Heart right ventricle (tissue), 16 donors: ENCODE results near the gene FBXL2. TPM values are rescaled to one million over a fixed set of nuclear protein-coding genes. Genes with fewer than 3 reads are reported as not detected.

Source experiments
- ATAC-seq, 8 donors: fragments of 200-7000 bp; cut with Tn5 transposase; one replicate each; pipeline ENCODE4 v1.9.1; 2020; ENCODE audit warnings: mild to moderate bottlenecking in 8 of 8, moderate library complexity in 8 of 8, moderate number of reproducible peaks in 1 of 8
- DNase-seq, 2 donors: peaks; one replicate each; pipeline ENCODE4 v3.0.0-alpha.2; 2020
- H3K27ac ChIP-seq, 10 donors: fragments of 200-600 bp; sonication (generic) in 2 of 10; one replicate each; pipeline versions ENCODE4 v1.5.0 to v1.8.0; 2020 to 2022; ENCODE audit warnings: mild to moderate bottlenecking in 3 of 10
- H3K27me3 ChIP-seq, 7 donors: fragments of 200-600 bp; one replicate each; pipeline ENCODE4 v1.8.0; 2021 to 2022; ENCODE audit warnings: mild to moderate bottlenecking in 2 of 7
- H3K36me3 ChIP-seq, 9 donors: fragments of 200-600 bp; sonication (generic) in 1 of 9; one replicate each; pipeline versions ENCODE4 v1.5.0 to v1.8.0; 2020 to 2022; ENCODE audit warnings: mild to moderate bottlenecking in 2 of 9
- H3K4me1 ChIP-seq, 9 donors: fragments of 200-600 bp; sonication (generic) in 1 of 9; one replicate each; pipeline versions ENCODE4 v1.5.0 to v1.8.0; 2020 to 2022; ENCODE audit warnings: mild to moderate bottlenecking in 4 of 9
- H3K4me3 ChIP-seq, 10 donors: fragments of 200-600 bp; sonication (generic) in 2 of 10; one replicate each; pipeline versions ENCODE4 v1.5.0 to v1.8.0; 2020 to 2022; ENCODE audit warnings: mild to moderate bottlenecking in 7 of 10, moderate library complexity in 2 of 10
- H3K9me3 ChIP-seq, 11 donors: fragments of 200-600 bp in 10 of 11; sonication (generic) in 2 of 11; one replicate each; pipeline versions ENCODE4 v1.5.0 to v1.8.0; 2013 to 2022; ENCODE audit warnings: mild to moderate bottlenecking in 2 of 11, control low read depth in 1 of 11, moderate library complexity in 1 of 11
- WGBS, 2 donors: extraction: QIAGEN DNeasy Blood & Tissue Kit; methylation state at CpG; one replicate each; pipeline ENCODE4 v1.1.7; 2013; ENCODE audit warnings: inconsistent platforms in 1 of 2; 5-methylcytosine and 5-hydroxymethylcytosine counted together
- intact Hi-C, 10 donors: fragments of 100-400 bp; cut with DNase I; formaldehyde crosslinking; loops; one replicate each; pipeline versions ENCODE4 v1.11.1 to v1.14.2; 2022
- polyA plus RNA-seq, 2 donors: library from polyadenylated mRNA; stranded (reverse); fragments of 200-250 nt; gene quantifications; one replicate each; pipeline ENCODE4 v1.2.3, GENCODE V29; 2013
- total RNA-seq, 10 donors: library from RNA; stranded (reverse); fragmentation: NEBNext Ultra II Directional in 3 of 10; extraction: Animal tissue kit (Norgen Biotek cat#: 25700) in 3 of 10; gene quantifications; one replicate each; pipeline versions ENCODE4 v1.2.1 to v1.2.4, GENCODE V29; 2021 to 2023
- TF ChIP-seq, protein P1 (sequence below), 9 donors: fragments of 200-600 bp; sonication (generic) in 2 of 9; IDR thresholded peaks; one replicate each; pipeline versions ENCODE4 v1.5.0 to v1.8.0; 2021 to 2022; ENCODE audit warnings: antibody characterized with exemption in 9 of 9, mild to moderate bottlenecking in 5 of 9, moderate library complexity in 1 of 9
- donor health status: Arrhythmogenic right ventricular cardiomyopathy.
- donor health status: ischemic (EF 13 %, LVEDD 7.1; RV severe dilation, severe dysfunction).
- donor health status: healthy with polysubstance abuse.
- donor health status: DM: no; HTN: yes; CAD: no.
- donor health status: DM: no; HTN: no; CAD: no.
- donor health status: ischemic (EF 25% LVEDD 6.9; RV normal size, moderate dysfunction).
- donor health status: ischemic (EF 25% LVEDD 5.7; RV mildly dilated, moderate dysfunction).
- donor health status: healthy.
- donor health status: DM: yes; HTN: yes; CAD: no.
- donor health status: Ischemic cardiomyopathy.
- donor health status: ischemic (EF 35%, LVEDD 5.7; RV mildly dilated, moderate dysfunction).
- donor health status: nonischemic (EF 11% LVEDD 7.7; RV severe dilation, severe dysfunction).
- donor health status: DM: yes; HTN: yes; CAD: no.
- donor health status: PGD.
- donor health status: ischemic (EF 29% LVEDD 5.4; RV normal size, mild dysfunction).
- donor health status: nonischemic (EF 23%, LVEDD 6.1; RV moderate dilation, normal function).

FBXL2 gene
- total and polyA plus RNA-seq, 12 donors, result 0.87 to 3.6 (median 2.0) TPM

DNA sequence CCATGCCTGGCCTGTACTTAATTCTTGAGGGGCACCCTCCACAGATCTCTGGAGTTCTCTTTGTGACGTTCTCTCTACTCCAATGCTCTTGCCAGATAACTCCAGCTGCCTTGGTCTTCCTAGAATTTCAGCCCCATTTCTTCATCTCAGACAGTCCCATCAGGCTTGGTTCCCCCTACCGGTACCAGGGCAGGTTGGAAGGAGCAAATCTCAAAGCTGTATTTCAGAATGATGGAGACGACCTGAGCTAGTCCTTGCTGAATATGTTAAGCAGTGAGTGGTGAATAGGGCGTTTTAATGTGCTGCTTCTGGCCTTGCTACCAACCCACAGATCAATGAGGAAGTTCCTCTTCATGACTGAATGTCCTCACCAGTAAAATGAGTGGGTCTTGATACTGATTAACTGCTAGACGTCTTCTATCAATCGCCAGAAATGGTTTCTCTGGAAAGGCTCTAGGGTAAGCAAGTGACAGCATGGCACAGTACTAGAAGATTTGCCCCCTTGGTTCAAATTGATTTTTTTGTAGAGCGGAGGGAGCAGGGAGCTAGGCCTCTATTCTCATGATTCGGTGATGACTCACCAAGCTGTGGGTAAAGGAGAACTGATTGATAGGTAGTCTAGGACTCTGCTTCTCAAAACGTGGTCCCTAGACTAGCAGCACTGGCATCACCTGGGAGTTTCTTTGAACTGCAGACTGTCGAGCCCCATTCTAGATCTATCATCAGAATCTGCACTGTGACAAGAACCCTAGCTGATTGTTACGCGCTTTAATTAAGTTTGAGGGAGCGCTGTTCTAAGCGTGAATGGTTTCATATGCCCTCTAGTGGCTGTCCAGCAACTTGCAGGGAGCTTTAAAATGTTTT is 95.2 kb downstream of the FBXL2 start:
- intact Hi-C loops, result loop anchor here (1.0 to 10.0 kb wide), 8 partner anchors 240 to 428 kb away; no protein-coding TSS in a partner anchor
- no peak overlapping the region for H3K4me3 ChIP-seq
- H3K27ac ChIP-seq, result no peak overlapping the region
- H3K4me1 ChIP-seq, result peaks cover 0 to 9% (median 0%) of the 10 kb centered on the region in 9 donors
- peak; percentile 43 to 74 (median 62) for ATAC-seq
- peak in 1 of 2 donors; percentile 34 for DNase-seq
- H3K36me3 ChIP-seq, result peaks cover 0 to 26% (median 0%) of the 10 kb centered on the region in 9 donors
- peaks cover 0 to 6% (median 0%) of the 10 kb centered on the region in 11 donors for H3K9me3 ChIP-seq
- TF ChIP-seq, protein P1, sequence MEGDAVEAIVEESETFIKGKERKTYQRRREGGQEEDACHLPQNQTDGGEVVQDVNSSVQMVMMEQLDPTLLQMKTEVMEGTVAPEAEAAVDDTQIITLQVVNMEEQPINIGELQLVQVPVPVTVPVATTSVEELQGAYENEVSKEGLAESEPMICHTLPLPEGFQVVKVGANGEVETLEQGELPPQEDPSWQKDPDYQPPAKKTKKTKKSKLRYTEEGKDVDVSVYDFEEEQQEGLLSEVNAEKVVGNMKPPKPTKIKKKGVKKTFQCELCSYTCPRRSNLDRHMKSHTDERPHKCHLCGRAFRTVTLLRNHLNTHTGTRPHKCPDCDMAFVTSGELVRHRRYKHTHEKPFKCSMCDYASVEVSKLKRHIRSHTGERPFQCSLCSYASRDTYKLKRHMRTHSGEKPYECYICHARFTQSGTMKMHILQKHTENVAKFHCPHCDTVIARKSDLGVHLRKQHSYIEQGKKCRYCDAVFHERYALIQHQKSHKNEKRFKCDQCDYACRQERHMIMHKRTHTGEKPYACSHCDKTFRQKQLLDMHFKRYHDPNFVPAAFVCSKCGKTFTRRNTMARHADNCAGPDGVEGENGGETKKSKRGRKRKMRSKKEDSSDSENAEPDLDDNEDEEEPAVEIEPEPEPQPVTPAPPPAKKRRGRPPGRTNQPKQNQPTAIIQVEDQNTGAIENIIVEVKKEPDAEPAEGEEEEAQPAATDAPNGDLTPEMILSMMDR (IDR thresholded peaks at IDR 0.05), result peak; percentile 88 to 94 (median 91)
- WGBS, 2 donors, result 56% methylated on average over 14 of the region's 14 CpGs
- H3K27me3 ChIP-seq, result no peaks in the 10 kb centered on the region

DNA sequence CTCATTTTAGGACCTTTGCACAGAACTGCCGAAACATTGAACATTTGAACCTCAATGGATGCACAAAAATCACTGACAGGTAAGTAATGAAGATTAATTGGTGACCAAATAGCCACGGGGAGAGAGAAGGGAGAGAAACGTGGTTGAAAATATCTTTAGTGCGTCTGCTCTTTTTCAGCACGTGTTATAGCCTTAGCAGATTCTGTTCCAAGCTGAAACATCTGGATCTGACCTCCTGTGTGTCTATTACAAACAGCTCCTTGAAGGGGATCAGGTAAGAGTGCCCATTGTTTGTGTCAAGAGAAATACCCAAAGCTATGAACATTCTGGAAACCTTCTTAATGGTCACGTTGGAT is 95.8 kb downstream of the FBXL2 start:
- TF ChIP-seq, protein P1 (IDR thresholded peaks at IDR 0.05), result peak in 2 of 9 donors; percentile 16 to 30
- DNase-seq (no peak), ATAC-seq (no peak)
- Histone ChIP-seq H3K9me3 (peaks cover 0 to 6% (median 0%) of the 10 kb centered on the region in 11 donors), H3K27ac (no peak overlapping the region), H3K27me3 (no peaks in the 10 kb centered on the region), H3K36me3 (peaks cover 0 to 32% (median 0%) of the 10 kb centered on the region in 9 donors), H3K4me1 (peaks cover 0 to 9% (median 0%) of the 10 kb centered on the region in 9 donors), H3K4me3 (no peak overlapping the region)
- 47 to 57% methylated on average over 6 of the region's 6 CpGs for WGBS, 2 donors
- intact Hi-C loops, result loop anchor here (1.0 to 10.0 kb wide), 7 partner anchors 241 to 428 kb away; no protein-coding TSS in a partner anchor

DNA sequence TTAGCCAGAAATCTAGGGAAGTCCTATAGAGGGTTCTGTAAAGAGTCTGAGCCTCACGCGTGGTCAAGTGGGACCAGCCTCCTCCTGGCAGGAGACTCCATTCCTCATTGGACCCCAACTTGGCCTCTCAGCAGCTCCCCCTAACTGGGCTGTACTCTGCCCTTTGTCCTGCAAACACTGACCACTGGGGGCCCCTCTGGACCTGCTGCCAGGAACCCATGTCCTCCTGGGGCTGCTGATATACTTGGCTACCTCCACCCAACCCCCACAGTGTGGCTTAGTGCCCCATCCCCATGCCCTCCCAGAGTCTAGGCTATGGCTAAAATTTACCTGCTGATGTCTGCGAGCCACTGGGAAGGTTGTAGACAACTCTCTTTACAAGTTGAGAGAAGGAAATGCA is 100.2 kb downstream of the FBXL2 start:
- no peak overlapping the region for H3K4me3 ChIP-seq
- no peak overlapping the region for H3K27ac ChIP-seq
- ATAC-seq (peak in 2 of 8 donors; percentile 18 to 65), DNase-seq (no peak)
- WGBS, 2 donors, result 90 to 94% methylated on average over 3 of the region's 3 CpGs
- H3K9me3 ChIP-seq, result no peaks in the 10 kb centered on the region
- intact Hi-C loops, result loop anchor here in 1 of 10 donors (10.0 kb wide), 1 partner anchor 433 kb away; no protein-coding TSS in a partner anchor
- peaks cover 0 to 52% (median 0%) of the 10 kb centered on the region in 9 donors for H3K36me3 ChIP-seq
- no peaks in the 10 kb centered on the region for H3K27me3 ChIP-seq
- TF ChIP-seq, protein P1 (IDR thresholded peaks at IDR 0.05), result no peak
- peaks cover 0 to 7% (median 0%) of the 10 kb centered on the region in 9 donors for H3K4me1 ChIP-seq

DNA sequence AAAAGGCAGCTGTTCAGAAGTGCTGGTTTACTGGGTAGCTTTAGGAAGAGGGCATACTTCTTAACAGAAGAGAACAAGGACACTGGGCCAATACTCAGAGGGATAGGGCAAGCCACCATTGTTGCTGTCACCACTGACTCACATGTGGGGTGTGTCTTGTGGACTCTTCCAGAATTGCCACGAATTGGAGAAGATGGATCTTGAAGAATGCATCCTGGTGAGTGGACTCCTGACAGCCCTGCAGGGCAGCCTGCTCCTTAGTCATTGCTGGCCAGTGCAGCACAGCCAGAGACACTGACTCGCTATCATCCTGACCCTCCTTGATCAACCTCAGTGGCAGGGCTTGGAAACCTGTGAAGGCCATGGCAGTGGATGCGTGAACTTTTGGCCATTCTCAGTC is 100.7 kb downstream of the FBXL2 start:
- H3K4me1 ChIP-seq, result peaks cover 0 to 2% (median 0%) of the 10 kb centered on the region in 9 donors
- TF ChIP-seq, protein P1 (IDR thresholded peaks at IDR 0.05), result no peak
- ATAC-seq, result peak in 1 of 8 donors; percentile 42
- no peak overlapping the region for H3K27ac ChIP-seq
- no peak for DNase-seq
- 89 to 92% methylated on average over 3 of the region's 3 CpGs for WGBS, 2 donors
- H3K36me3 ChIP-seq, result peaks cover 0 to 52% (median 0%) of the 10 kb centered on the region in 9 donors
- no peak overlapping the region for H3K4me3 ChIP-seq
- intact Hi-C loops, result loop anchor here in 1 of 10 donors (10.0 kb wide), 1 partner anchor 433 kb away; no protein-coding TSS in a partner anchor
- no peaks in the 10 kb centered on the region for H3K27me3 ChIP-seq
- no peaks in the 10 kb centered on the region for H3K9me3 ChIP-seq
